PC-3 (cell line): ENCODE measurements around the gene EPM2A. TPM values are rescaled to one million over a fixed set of nuclear protein-coding genes. Genes with fewer than 3 reads are reported as not detected.
A peak's percentile ranks its signal among the peaks of the same experiment; 100 is the strongest.

Experiments
- ATAC-seq: fragments of 200-7000 bp; cut with Tn5 transposase; 2 replicates; pipeline ENCODE4 v1.9.1; 2020; ENCODE audit warnings: mild to moderate bottlenecking, moderate library complexity
- Bru-seq: library from RNA; stranded (reverse); fragments of 400-500 nt; gene quantifications from one replicate; lab custom pipeline; 2021; lab: Mats Ljungman, UMichigan
- BruChase-seq, 2 experiments: library from RNA; stranded (reverse); fragments of 400-500 nt; gene quantifications; one replicate each; lab custom pipeline; 2021; lab: Mats Ljungman, UMichigan
- BruUV-seq: library from RNA; stranded (reverse); fragments of 400-500 nt; replicated peaks from 2 replicates; lab custom pipeline; 2021; lab: Mats Ljungman, UMichigan
- CTCF ChIA-PET: fragments of 300-600 bp; sonication (Branson Sonifier 250); formaldehyde crosslinking; loops from one replicate; lab custom pipeline; 2022; ENCODE audit warnings: antibody characterized with exemption; lab: Charles Lee
- POLR2A ChIA-PET: fragments of 300-600 bp; sonication (Branson Sonifier 250); formaldehyde crosslinking; loops from one replicate; lab custom pipeline; 2022; ENCODE audit warnings: antibody characterized with exemption; ENCODE audit not compliant: unreplicated experiment; lab: Charles Lee
- DNase-seq: peaks from one replicate; pipeline ENCODE4 v3.0.0-alpha.2; 2015
- H2AFZ ChIP-seq: fragments of 300-600 bp; sonication (generic); 2 replicates; pipeline ENCODE4 v1.6.0; 2016; ENCODE audit warnings: antibody characterized with exemption, low read length
- H3F3A ChIP-seq: fragments of 300-600 bp; sonication (generic); one replicate; pipeline ENCODE4 v1.6.0; 2017; ENCODE audit warnings: antibody characterized with exemption, low read length, control low read depth, mild to moderate bottlenecking; ENCODE audit not compliant: unreplicated experiment
- H3K27ac ChIP-seq: fragments of 300-600 bp; sonication (generic); 2 replicates; pipeline ENCODE4 v1.5.1; 2016; ENCODE audit warnings: mild to moderate bottlenecking, low read length
- H3K27me3 ChIP-seq: fragments of 300-600 bp; sonication (generic); 2 replicates; pipeline ENCODE4 v1.6.1; 2016; ENCODE audit warnings: low read length, mixed read lengths
- H3K36me3 ChIP-seq: fragments of 300-600 bp; sonication (generic); 2 replicates; pipeline ENCODE4 v1.6.1; 2016; ENCODE audit warnings: low read depth, mixed run types, low read length, mixed read lengths
- H3K4me1 ChIP-seq: fragments of 300-600 bp; sonication (generic); 2 replicates; pipeline ENCODE4 v1.5.1; 2016; ENCODE audit warnings: low read length; ENCODE audit not compliant: insufficient read depth
- H3K4me2 ChIP-seq: fragments of 300-600 bp; sonication (generic); 2 replicates; pipeline ENCODE4 v1.6.0; 2016; ENCODE audit warnings: low read length
- H3K4me3 ChIP-seq: fragments of 300-600 bp; sonication (generic); 2 replicates; pipeline ENCODE4 v1.5.1; 2016; ENCODE audit warnings: mild to moderate bottlenecking, low read length, mixed read lengths
- H3K79me2 ChIP-seq: fragments of 300-600 bp; sonication (generic); 2 replicates; pipeline ENCODE4 v1.6.1; 2017; ENCODE audit warnings: low read length, mixed read lengths
- H3K9ac ChIP-seq: fragments of 300-600 bp; sonication (generic); 2 replicates; pipeline ENCODE4 v1.6.0; 2016; ENCODE audit warnings: mild to moderate bottlenecking, low read length
- H3K9me2 ChIP-seq: fragments of 300-600 bp; sonication (generic); replicated peaks from 2 replicates; pipeline ENCODE4 v1.6.1; 2016; ENCODE audit warnings: mixed run types, low read length, mixed read lengths
- H3K9me3 ChIP-seq: fragments of 300-600 bp; sonication (generic); 2 replicates; pipeline ENCODE4 v1.6.1; 2016; ENCODE audit warnings: low read length, mixed read lengths
- H4K20me1 ChIP-seq: fragments of 300-600 bp; sonication (generic); 2 replicates; pipeline ENCODE4 v1.6.1; 2016; ENCODE audit warnings: low read length, mixed read lengths
- CTCF ChIP-seq: fragments of 300-600 bp; sonication (generic); conservative IDR thresholded peaks from 2 replicates; pipeline ENCODE4 v1.5.1; 2017; ENCODE audit warnings: antibody characterized with exemption, low read depth, mild to moderate bottlenecking, low read length
- EZH2 ChIP-seq: fragments of 300-600 bp; sonication (generic); IDR thresholded peaks from one replicate; pipeline ENCODE4 v1.6.1; 2017; ENCODE audit warnings: antibody characterized with exemption, mild to moderate bottlenecking, low read length; ENCODE audit not compliant: unreplicated experiment
- EZH2phosphoT487 ChIP-seq: fragments of 300-600 bp; sonication (generic); IDR thresholded peaks from 2 replicates; pipeline ENCODE4 v1.6.1; 2018; ENCODE audit warnings: mild to moderate bottlenecking, antibody characterized with exemption, low read length, borderline replicate concordance
- intact Hi-C: fragments of 100-400 bp; cut with micrococcal nuclease; formaldehyde crosslinking; loops from 2 replicates; pipeline ENCODE4 v1.9.0; 2023
- long read RNA-seq: library from polyadenylated mRNA; unstranded; transcript quantifications from one replicate; pipeline ENCODE4 v2.0.0, GENCODE V29; 2021; ENCODE audit not compliant: unreplicated experiment
- total RNA-seq: library from RNA; depleted of rRNA; stranded (reverse); fragments of >200 nt; gene quantifications from 2 replicates; pipeline ENCODE4 v1.2.3, GENCODE V29; 2014; rRNA removed

Gene EPM2A
- 2.9 and 4.0 TPM in 2 replicates for total RNA-seq
- Bru-seq, nascent RNA: percentile 40 among the genes with signal in this experiment
- percentile 41 among the genes with signal in this experiment for BruChase-seq, experiment 1, labeled RNA remaining after a 6-hour chase
- BruChase-seq, experiment 2, labeled RNA remaining after a 2-hour chase: percentile 49 among the genes with signal in this experiment
- long read RNA-seq, partial matches to known transcripts: 2 of 9 reads
- long read RNA-seq, other reads (novel, unspliced or antisense): 1 of 9 reads

DNA sequence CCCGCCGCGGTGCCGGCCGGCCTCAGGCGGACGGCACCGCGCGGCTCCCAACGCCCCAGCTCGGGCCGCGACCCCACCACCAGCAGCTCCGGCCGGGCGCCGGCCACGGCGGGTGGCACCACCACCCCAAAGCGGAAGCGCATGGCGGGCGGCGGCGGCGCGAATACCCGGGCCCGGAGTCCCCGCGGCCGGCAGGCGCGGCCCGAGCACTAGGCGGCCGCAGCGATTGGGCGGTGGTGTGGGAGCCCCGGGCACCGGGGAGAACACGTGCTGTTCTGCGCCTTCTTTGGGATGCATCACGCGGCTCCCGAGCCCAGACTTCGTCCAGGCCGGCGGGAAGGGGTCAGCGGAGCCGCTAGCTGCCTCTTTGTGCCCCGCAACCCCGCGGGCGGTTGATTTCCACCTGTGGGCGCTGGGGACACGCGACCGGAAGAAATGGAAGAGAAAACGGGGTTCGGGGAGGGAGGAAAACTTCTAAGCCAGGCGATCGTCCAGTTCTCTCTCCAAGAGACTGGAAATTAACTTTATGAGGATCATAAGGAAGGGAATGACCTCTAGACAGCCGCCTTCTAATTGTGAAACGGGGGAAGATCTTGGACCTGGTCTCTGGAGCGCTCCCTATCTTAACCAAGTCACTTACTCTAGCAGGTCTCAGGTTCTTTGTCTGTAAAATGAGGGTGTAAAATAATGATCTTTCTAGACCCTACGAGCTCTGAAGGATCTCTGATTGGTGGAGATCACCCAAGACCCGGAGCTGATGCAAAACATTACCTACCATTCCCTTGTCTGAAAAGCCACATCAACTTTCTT lies at the start of gene EPM2A:
Gene EPM2A (minus strand): TSS at position 165 of the 810 bp plus-strand sequence. CDS start 22 bp downstream, at position 143.
- no peaks in the 10 kb centered on the region for H3K9me2 ChIP-seq
- ChIA-PET CTCF (interaction anchor here (1.1 kb wide), 1 partner anchor 153 kb away, joined by 3 read pairs; no protein-coding TSS in a partner anchor), POLR2A (interaction anchor here (0.6 kb wide), 1 partner anchor 1916 kb away, joined by 7 read pairs; no protein-coding TSS in a partner anchor)
- TSS peak; percentile 87 for BruUV-seq
- H3K9ac ChIP-seq: peak within 1 kb of the TSS; percentile 88
- TF ChIP-seq EZH2: no peak
- TF ChIP-seq CTCF: no peak
- TF ChIP-seq EZH2phosphoT487: no peak
- peak within 1 kb of the TSS; percentile 81 for H3K4me3 ChIP-seq
- intact Hi-C loops: loop anchor here (2.0 kb wide), 1 partner anchor 79 kb away; the partner anchor contains the start of gene FBXO30
- H4K20me1 ChIP-seq: no peaks in the 10 kb centered on the region
- DNase-seq (peak; percentile 70), ATAC-seq (peak; percentile 75)
- no peaks in the 10 kb centered on the region for H3K36me3 ChIP-seq
- peaks cover 13% of the 10 kb centered on the region; the same call in 1 of the 2 replicates for H3K4me1 ChIP-seq
- peak within 1 kb of the TSS; percentile 81 for H2AFZ ChIP-seq
- no peaks in the 10 kb centered on the region for H3K79me2 ChIP-seq
- H3K4me2 ChIP-seq: peak within 1 kb of the TSS; percentile 83
- H3K9me3 ChIP-seq: no peaks in the 10 kb centered on the region
- peak within 1 kb of the TSS; percentile 84 for H3K27ac ChIP-seq
- H3K27me3 ChIP-seq: no peaks in the 10 kb centered on the region
- no peaks in the 10 kb centered on the region for H3F3A ChIP-seq

DNA sequence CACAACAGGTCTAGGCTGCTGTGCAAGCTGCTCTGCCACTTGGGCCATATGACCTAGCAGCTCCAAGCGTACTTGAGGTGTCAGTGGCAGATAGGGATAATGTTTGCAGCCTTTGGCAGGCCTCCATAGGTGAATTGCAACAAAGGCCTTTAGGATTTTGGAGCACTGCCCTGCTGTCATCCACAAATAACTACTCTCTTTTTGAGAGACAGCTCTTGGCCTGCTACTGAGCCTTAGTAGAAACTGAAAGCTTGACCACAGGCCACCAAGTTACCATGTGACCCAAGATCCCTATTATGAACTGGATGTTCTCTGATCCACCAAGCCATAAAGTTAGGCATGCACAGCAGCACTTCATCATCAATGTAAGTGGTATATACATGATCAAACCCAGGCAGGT lies 49.4 kb upstream of the EPM2A start:
- CTCF ChIA-PET: no interaction called here
- H4K20me1 ChIP-seq: no peaks in the 10 kb centered on the region

More for the DNA sequence above, 49.4 kb upstream of the EPM2A start:
- TF ChIP-seq EZH2: no peak
- no peak for TF ChIP-seq CTCF
- TF ChIP-seq EZH2phosphoT487: no peak
- Histone ChIP-seq H3K9ac (no peak overlapping the region), H3K9me2 (no peaks in the 10 kb centered on the region), H3K27me3 (no peaks in the 10 kb centered on the region), H2AFZ (no peak overlapping the region), H3K27ac (no peak overlapping the region), H3K9me3 (no peaks in the 10 kb centered on the region), H3F3A (no peaks in the 10 kb centered on the region), H3K4me3 (no peak overlapping the region), H3K4me1 (no peaks in the 10 kb centered on the region), H3K4me2 (no peak overlapping the region), H3K36me3 (no peaks in the 10 kb centered on the region), H3K79me2 (no peaks in the 10 kb centered on the region)
- no TSS peak for BruUV-seq
- DNase-seq: no peak
- POLR2A ChIA-PET: no interaction called here
- no peak for ATAC-seq
- intact Hi-C loops: no loop called here
